HepG2 (cell line): ENCODE measurements around the gene IDS.
A peak's percentile ranks its signal among the peaks of the same experiment; 100 is the strongest.

Experiments
- ASH2L ChIP-seq: fragments of 300-600, 200-600 bp; sonication (generic); IDR thresholded peaks from 2 replicates; pipeline ENCODE4 v1.7.0; 2017; ENCODE audit warnings: low read depth, mild to moderate bottlenecking, moderate library complexity, mixed read lengths, low read length; ENCODE audit not compliant: insufficient read length
- CHD4 ChIP-seq: fragments of 200-600 bp; sonication (generic); IDR thresholded peaks from 2 replicates; pipeline ENCODE4 v1.7.0; 2017; ENCODE audit warnings: mild to moderate bottlenecking, low read length, borderline replicate concordance
- JUNB ChIP-seq: sonication (generic); formaldehyde crosslinking; IDR thresholded peaks from 2 replicates; pipeline ENCODE4 v1.8.0; 2022; ENCODE audit warnings: missing genetic modification reagents, mild to moderate bottlenecking, borderline replicate concordance
- KAT2B ChIP-seq: fragments of 150-350 bp; IDR thresholded peaks from 2 replicates; pipeline ENCODE4 v1.6.1; 2014; ENCODE audit warnings: low read depth, low read length, borderline replicate concordance
- PCBP2 ChIP-seq: fragments of 200-400 bp; formaldehyde crosslinking; optimal IDR thresholded peaks from 2 replicates; pipeline ENCODE3; 2018; ENCODE audit warnings: low read length, low read depth; ENCODE audit not compliant: poor library complexity, severe bottlenecking
- POLR2AphosphoS5 ChIP-seq: IDR thresholded peaks from 2 replicates; pipeline ENCODE4 v1.6.1; 2012; ENCODE audit warnings: low read depth, low read length
- SRSF4 ChIP-seq: fragments of 200-400 bp; formaldehyde crosslinking; IDR thresholded peaks from one replicate; pipeline ENCODE4 v1.6.1; 2018; ENCODE audit warnings: mild to moderate bottlenecking, low read depth, low read length, moderate library complexity; ENCODE audit not compliant: poor library complexity, severe bottlenecking
- ZNF121 ChIP-seq: sonication (generic); formaldehyde crosslinking; IDR thresholded peaks from 2 replicates; pipeline ENCODE4 v1.5.0; 2020; ENCODE audit warnings: mild to moderate bottlenecking, missing genetic modification reagents
- ZNF552 ChIP-seq: sonication (generic); formaldehyde crosslinking; IDR thresholded peaks from 2 replicates; pipeline ENCODE4 v1.9.0; 2022; ENCODE audit warnings: missing genetic modification reagents, mild to moderate bottlenecking, borderline replicate concordance
- ZNF780A ChIP-seq: sonication (generic); formaldehyde crosslinking; IDR thresholded peaks from 2 replicates; pipeline ENCODE4 v1.8.0; 2022; ENCODE audit warnings: mild to moderate bottlenecking, missing genetic modification reagents, moderate library complexity
- ZSCAN29 ChIP-seq: sonication (generic); formaldehyde crosslinking; conservative IDR thresholded peaks from 2 replicates; pipeline ENCODE4 v1.4.0; 2020; ENCODE audit warnings: mild to moderate bottlenecking, missing genetic modification reagents
- ZSCAN9 ChIP-seq: IDR thresholded peaks from 2 replicates; pipeline ENCODE4 v1.6.1; 2016; ENCODE audit warnings: borderline replicate concordance
- TF ChIP-seq, protein P1 (sequence below): IDR thresholded peaks from 2 replicates; pipeline ENCODE4 v1.6.1; 2016; ENCODE audit warnings: missing compliant biosample characterization, missing genetic modification reagents, borderline replicate concordance
- TF ChIP-seq, protein P2 (sequence below): sonication (generic); formaldehyde crosslinking; IDR thresholded peaks from 2 replicates; pipeline ENCODE4 v1.8.0; 2022; ENCODE audit warnings: mild to moderate bottlenecking, missing genetic modification reagents, borderline replicate concordance

DNA sequence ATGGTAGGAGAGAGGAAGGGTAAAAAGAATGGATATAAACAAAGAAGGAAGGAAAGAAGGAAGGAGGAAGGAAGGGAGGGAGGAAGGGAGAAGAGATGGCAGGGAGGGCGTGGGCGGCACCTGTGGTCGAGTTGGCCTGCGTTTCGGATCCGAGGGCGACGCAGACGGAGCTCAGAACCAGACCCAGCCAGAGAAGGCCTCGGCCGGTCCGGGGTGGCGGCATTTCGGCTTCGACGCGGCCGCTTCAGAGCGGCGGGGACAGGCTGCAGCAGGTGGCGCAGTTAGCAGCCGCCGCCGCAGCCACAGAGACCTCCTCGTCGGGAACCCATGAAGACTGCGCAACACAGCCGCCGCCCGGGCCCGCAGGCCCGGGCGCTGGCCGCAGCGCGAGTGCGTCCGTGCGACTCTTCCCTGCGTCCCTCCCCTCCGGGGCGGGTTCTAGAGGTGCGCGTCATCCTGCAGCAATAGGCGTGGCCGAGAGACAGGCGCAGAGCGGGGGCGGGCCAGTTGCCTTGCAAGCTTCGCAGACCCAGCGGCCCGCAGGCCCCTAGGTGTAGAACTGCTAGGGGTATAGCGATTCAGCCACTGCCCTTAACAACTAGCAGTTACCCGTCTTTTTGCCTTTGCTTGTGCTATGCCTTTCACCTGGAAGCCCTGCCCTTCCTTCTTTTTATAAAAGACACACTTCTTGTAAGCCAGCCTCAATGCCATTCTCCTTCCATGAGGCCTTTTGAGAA is at the start of gene IDS:
- TF ChIP-seq ASH2L (no peak), POLR2AphosphoS5 (peak; percentile 48), JUNB (CRISPR knock-in tag) (no peak), PCBP2 (no peak), ZNF121 (CRISPR knock-in tag) (no peak), CHD4 (no peak), ZNF552 (CRISPR knock-in tag) (no peak), ZSCAN29 (no peak), SRSF4 (no peak), ZNF780A (CRISPR knock-in tag) (no peak), KAT2B (no peak), ZSCAN9 (CRISPR knock-in tag) (no peak)
- TF ChIP-seq, protein P1, sequence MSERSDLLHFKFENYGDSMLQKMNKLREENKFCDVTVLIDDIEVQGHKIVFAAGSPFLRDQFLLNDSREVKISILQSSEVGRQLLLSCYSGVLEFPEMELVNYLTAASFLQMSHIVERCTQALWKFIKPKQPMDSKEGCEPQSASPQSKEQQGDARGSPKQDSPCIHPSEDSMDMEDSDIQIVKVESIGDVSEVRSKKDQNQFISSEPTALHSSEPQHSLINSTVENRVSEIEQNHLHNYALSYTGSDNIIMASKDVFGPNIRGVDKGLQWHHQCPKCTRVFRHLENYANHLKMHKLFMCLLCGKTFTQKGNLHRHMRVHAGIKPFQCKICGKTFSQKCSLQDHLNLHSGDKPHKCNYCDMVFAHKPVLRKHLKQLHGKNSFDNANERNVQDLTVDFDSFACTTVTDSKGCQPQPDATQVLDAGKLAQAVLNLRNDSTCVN (CRISPR knock-in tag): no peak
- TF ChIP-seq, protein P2, sequence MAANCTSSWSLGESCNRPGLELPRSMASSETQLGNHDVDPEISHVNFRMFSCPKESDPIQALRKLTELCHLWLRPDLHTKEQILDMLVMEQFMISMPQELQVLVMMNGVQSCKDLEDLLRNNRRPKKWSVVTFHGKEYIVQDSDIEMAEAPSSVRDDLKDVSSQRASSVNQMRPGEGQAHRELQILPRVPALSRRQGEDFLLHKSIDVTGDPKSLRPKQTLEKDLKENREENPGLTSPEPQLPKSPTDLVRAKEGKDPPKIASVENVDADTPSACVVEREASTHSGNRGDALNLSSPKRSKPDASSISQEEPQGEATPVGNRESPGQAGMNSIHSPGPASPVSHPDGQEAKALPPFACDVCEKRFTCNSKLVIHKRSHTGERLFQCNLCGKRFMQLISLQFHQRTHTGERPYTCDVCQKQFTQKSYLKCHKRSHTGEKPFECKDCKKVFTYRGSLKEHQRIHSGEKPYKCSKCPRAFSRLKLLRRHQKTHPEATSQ: no peak
